Urinary bladder (tissue), 4 donors: ENCODE measurements around the gene ZNF692. TPM values are rescaled to one million over a fixed set of nuclear protein-coding genes. Genes with fewer than 3 reads are reported as not detected.

Source experiments
- DNase-seq: peaks from one replicate; pipeline ENCODE4 v3.0.0-alpha.2; 2015; ENCODE audit errors: extremely low spot score
- H3K27ac ChIP-seq: one replicate; pipeline ENCODE4 v1.5.1; 2013; ENCODE audit warnings: low read depth, mild to moderate bottlenecking, moderate library complexity
- H3K36me3 ChIP-seq: one replicate; pipeline ENCODE4 v1.6.1; 2013; ENCODE audit warnings: mild to moderate bottlenecking, moderate library complexity; ENCODE audit not compliant: insufficient read depth
- H3K4me1 ChIP-seq: one replicate; pipeline ENCODE4 v1.6.1; 2013; ENCODE audit warnings: mild to moderate bottlenecking, moderate library complexity; ENCODE audit not compliant: insufficient read depth
- H3K4me3 ChIP-seq: one replicate; pipeline ENCODE4 v1.5.1; 2013; ENCODE audit warnings: low read depth, low read length
- WGBS: extraction: QIAGEN DNeasy Blood & Tissue Kit; methylation state at CpG from one replicate; pipeline ENCODE4 v1.1.7; 2013; 5-methylcytosine and 5-hydroxymethylcytosine counted together
- polyA plus RNA-seq: library from polyadenylated mRNA; stranded (reverse); fragments of 200-250 nt; gene quantifications from one replicate; pipeline ENCODE4 v1.2.3, GENCODE V29; 2013
- total RNA-seq: library from RNA; depleted of rRNA; stranded (reverse); fragments of >200 nt; gene quantifications from one replicate; pipeline ENCODE4 v1.2.3, GENCODE V29; 2014
- donor health status: healthy with polysubstance abuse.
- donor health status: healthy.

The ZNF692 gene
- total and polyA plus RNA-seq, 2 donors = 14.7 to 40.8 TPM

DNA sequence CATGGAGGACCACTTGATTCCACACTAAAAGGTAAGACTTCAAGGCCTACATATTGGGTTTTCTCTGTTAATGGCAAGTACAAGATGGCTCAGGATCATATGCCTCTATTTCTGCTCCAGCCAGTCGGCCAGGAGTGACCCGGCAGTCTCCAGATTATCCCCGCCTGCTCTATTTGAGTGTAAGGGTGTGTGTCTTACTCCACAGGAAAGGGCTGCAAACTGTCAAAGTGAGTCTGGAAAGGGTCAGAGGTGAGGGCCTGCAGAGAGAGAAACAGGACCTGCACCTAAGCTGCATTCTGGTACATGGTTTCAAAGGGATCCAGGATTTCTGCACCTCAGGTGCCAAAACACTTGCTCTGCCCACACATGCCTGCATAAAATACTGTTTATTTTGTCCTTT, 9.2 kb downstream of the ZNF692 start:
- peaks cover 8% of the 10 kb centered on the region for H3K36me3 ChIP-seq
- 79% methylated on average over 3 of the region's 3 CpGs for WGBS
- DNase-seq = no peak
- no peak overlapping the region for H3K4me3 ChIP-seq
- no peak overlapping the region for H3K27ac ChIP-seq
- no peaks in the 10 kb centered on the region for H3K4me1 ChIP-seq

DNA sequence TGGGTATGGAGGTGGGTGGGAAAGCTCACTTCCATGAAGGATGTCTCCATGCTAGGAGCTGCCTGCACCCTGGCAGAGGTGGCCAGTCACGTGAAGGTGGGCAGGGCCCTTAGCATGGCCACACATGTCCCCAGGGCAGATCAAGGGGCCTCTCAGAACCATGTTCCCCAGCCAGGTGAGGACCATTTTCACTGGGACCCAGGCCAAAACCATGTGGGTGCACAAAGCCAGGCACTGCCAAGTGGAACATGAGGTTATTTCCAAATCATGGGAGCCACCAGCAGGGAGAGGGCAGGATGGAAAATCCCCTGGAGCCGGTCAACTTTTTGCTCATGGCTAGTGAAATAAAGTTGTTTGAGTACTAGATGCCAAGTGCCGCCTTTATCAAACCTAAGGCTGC, 9.7 kb downstream of the ZNF692 start:
- Histone ChIP-seq H3K27ac (no peak overlapping the region), H3K4me3 (no peak overlapping the region), H3K4me1 (no peaks in the 10 kb centered on the region), H3K36me3 (peaks cover 9% of the 10 kb centered on the region)
- WGBS = 88% methylated on average over 3 of the region's 3 CpGs
- no peak for DNase-seq

DNA sequence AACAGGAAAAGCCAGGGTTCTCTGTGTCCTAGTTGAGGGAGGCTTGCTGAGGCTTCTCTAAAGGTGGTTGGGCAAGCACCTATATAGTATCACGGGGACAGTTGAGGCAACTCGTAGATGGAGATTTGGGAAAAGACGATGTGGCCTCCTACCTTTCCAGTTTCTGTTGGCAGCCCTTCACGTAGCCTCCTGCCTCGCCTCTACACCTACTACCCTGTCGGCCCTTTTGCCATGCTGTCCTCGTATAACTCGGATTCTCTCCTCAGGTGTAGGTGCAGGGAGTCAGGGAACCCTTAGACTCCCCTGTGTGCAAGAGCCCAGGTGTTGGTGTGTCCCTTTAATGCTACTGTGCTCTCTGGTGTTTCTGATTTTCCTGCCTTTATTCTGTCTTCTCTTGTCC, 10.3 kb downstream of the ZNF692 start:
- no peaks in the 10 kb centered on the region for H3K4me1 ChIP-seq
- DNase-seq = no peak
- H3K36me3 ChIP-seq = peaks cover 9% of the 10 kb centered on the region
- H3K4me3 ChIP-seq = no peak overlapping the region
- no peak overlapping the region for H3K27ac ChIP-seq
- WGBS = 95% methylated on average over 8 of the region's 8 CpGs

DNA sequence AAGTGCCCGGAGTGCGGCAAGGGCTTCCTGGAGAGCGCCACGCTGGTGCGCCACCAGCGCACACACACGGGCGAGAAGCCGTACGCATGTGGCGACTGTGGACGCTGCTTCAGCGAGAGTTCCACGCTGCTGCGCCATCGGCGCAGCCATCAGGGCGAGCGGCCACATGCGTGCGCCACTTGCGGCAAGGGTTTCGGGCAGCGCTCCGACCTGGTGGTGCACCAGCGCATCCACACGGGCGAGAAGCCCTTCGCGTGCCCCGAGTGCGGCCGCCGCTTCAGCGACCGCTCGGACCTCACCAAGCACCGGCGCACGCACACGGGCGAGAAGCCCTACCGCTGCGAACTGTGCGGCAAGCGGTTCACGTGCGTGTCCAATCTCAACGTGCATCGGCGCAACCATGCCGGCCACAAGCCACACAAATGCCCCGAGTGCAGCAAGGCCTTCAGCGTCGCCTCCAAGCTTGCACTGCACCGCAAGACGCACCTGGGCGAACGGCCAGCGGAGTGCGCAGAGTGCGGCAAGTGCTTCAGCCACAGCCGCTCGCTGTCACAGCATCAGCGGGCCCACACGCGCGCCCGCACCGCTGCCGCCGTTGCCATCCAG, 10.8 kb downstream of the ZNF692 start:
- H3K36me3 ChIP-seq = peaks cover 9% of the 10 kb centered on the region
- H3K4me1 ChIP-seq = no peaks in the 10 kb centered on the region
- H3K27ac ChIP-seq = no peak overlapping the region
- no peak for DNase-seq
- no peak overlapping the region for H3K4me3 ChIP-seq
- WGBS = 95% methylated on average over 72 of the region's 72 CpGs

DNA sequence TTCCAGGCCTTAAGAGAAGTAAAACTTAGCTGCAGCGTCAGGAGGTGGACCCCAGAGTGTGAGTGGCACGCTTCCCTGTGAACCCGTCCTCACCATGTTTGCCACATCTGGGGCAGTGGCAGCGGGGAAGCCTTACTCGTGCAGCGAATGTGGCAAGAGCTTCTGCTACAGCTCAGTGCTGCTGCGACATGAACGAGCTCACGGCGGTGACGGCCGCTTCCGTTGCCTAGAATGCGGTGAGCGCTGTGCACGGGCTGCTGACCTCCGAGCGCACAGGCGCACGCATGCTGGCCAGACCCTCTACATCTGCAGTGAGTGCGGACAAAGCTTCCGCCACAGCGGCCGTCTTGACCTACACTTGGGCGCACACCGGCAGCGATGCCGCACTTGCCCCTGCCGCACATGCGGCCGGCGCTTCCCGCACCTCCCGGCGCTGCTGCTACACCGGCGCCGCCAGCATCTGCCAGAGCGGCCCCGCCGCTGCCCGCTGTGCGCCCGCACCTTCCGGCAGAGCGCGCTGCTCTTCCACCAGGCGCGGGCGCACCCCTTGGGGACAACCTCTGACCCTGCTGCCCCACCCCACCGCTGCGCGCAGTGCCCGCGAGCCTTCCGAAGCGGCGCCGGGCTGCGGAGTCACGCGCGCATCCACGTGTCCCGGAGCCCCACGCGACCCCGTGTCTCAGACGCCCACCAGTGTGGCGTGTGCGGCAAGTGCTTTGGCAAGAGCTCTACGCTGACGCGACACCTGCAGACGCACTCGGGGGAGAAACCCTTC, 11.5 kb downstream of the ZNF692 start:
- H3K36me3 ChIP-seq = peaks cover 9% of the 10 kb centered on the region
- no peak overlapping the region for H3K4me3 ChIP-seq
- no peak overlapping the region for H3K27ac ChIP-seq
- no peak for DNase-seq
- 91% methylated on average over 76 of the region's 76 CpGs for WGBS
- no peaks in the 10 kb centered on the region for H3K4me1 ChIP-seq

DNA sequence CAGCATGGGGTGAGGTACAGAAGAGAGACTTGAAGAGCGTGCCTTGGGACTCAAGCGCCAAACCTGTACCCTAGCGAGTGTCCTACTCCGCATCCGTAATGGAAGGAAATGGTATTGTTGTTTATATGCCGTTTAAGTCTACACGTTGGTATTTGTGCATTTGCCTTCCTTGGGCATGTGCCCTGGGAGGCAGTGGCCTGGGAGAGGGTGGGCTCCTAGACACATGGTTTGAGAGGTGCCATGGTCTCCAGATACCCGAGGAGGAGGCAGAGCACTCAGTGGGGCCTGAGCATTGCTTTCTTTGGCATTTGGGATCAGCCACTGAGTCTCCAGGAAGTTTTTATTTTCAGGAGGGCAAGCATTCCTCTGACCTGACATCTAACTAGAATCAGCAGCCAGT, 14.4 kb downstream of the ZNF692 start:
- 93% methylated on average over 8 of the region's 8 CpGs for WGBS
- DNase-seq = no peak
- Histone ChIP-seq H3K4me3 (no peak overlapping the region), H3K27ac (no peak overlapping the region), H3K4me1 (no peaks in the 10 kb centered on the region), H3K36me3 (peaks cover 7% of the 10 kb centered on the region)

DNA sequence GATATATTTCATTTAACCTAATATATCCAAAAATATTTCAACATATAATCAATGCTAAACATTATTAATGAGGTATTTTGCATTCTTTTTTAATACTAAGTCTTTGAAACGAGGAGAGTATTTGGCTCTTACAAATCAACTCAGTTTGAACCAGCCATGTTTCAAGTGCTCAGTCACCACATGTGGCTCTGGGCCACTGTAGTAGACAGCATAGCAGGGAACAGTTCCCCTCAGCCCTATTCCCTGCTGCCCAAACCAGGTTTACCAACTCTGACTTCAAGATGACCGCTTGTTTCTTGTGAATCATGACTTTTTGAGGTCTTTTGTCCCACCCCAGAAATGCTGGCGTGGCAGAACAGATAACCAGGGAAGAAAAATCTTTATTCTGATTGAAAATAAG, 15.2 kb downstream of the ZNF692 start:
- peaks cover 7% of the 10 kb centered on the region for H3K36me3 ChIP-seq
- no peak for DNase-seq
- WGBS = 63% methylated on average over 3 of the region's 3 CpGs
- H3K27ac ChIP-seq = no peak overlapping the region
- H3K4me1 ChIP-seq = no peaks in the 10 kb centered on the region
- H3K4me3 ChIP-seq = no peak overlapping the region

DNA sequence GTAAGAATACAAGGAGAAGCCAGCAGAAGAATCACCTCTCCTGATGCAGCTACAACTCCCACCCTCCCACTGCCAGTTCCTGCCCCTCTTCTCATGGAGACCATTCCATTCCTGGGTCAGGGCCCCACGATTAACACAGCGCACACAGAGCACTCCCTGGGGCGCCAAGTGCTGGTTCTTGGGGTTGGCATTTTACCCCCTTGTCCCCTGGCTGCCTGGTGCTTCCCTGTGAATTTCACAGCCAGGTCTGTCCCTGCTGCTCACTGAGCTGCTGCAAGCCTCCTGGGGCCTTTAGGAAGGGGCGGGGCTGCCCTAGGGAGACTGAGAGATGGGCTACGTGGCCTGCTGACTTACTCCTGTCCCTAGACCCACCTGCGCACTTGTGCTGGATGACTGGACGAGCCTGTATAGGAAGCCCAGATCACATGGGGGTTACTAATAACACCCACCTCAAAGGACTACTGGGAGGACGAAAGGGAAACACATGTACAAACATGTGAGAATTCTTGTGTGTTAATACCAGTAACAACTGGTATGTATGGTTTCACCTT, 16.0 kb downstream of the ZNF692 start:
- DNase-seq = no peak
- peaks cover 4% of the 10 kb centered on the region for H3K36me3 ChIP-seq
- 87% methylated on average over 8 of the region's 8 CpGs for WGBS
- no peaks in the 10 kb centered on the region for H3K4me1 ChIP-seq
- H3K27ac ChIP-seq = no peak overlapping the region
- no peak overlapping the region for H3K4me3 ChIP-seq

DNA sequence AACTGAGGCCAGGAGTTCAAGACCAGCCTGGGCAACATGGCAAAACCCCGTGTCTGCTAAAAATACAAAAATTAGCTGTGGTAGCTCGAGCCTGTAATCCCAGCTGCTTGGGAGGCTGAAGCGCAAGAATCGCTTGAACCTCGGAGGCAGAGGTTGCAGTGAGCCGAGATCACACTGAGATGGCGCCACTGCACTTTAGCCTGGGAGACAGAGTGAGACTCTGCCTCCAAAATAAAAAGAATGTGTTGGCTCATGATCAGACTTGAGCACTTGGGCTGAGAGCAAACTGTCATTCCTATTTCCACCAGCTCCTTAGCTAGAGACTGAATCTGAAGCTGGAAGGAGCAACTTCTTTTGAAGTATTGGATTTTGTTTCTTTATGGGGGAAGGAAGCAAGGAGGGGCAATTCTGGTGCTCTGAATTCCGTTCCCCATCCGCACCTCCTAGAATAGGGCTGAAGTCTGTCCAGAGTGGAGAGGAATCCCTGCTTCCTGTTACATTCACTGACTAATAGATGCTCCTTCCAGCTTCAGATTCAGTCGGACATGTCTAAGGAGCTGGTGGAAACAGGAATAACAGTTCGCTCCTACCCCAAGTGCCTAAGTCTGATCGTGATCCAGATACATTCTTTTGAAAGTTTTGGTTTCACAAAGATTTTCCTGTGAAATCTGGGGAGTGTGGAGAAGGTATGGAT, 17.0 kb downstream of the ZNF692 start:
- Histone ChIP-seq H3K27ac (no peak overlapping the region), H3K4me1 (no peaks in the 10 kb centered on the region), H3K36me3 (peaks cover 4% of the 10 kb centered on the region), H3K4me3 (no peak overlapping the region)
- no peak for DNase-seq
- 38% methylated on average over 12 of the region's 12 CpGs for WGBS

DNA sequence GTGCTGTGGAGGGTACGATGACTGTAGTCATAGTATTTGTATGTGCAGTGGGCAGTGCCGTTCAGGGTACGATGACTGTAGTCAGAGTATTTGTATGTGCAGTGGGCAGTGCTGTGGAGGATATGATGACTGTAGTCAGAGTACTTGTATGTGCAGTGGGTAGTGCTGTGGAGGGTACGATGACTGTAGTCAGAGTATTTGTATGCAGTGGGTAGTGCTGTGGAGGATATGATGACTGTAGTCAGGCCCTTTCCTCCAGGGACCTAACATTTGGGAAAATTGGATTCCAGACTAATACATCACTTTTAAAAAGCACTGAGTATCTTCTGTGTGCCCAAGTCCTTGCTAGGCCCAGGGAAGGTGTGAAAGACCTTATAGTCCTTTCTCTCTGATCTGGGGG, 17.9 kb downstream of the ZNF692 start:
- DNase-seq = no peak
- Histone ChIP-seq H3K36me3 (peaks cover 4% of the 10 kb centered on the region), H3K27ac (no peak overlapping the region), H3K4me3 (no peak overlapping the region), H3K4me1 (no peaks in the 10 kb centered on the region)
- WGBS = 94% methylated on average over 4 of the region's 4 CpGs

DNA sequence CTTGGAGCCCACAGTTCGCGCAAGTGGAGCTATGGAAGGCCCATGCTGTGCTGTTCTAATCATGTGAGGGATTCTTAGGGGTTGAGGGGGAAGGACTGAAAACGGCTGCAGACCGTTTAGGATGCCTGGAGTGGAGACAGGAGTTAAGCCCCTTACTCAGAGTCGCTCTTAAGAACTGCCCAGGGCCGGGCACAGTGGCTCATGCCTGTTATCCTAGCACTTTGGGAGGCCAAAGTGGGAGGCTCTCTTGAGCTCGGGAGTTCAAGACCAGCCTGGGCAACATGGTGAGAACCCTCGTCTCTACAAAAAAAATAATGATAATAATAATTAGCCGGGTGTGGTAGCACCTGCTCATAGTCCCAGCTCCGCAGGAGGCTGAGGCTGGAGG, 19.7 kb downstream of the ZNF692 start:
- no peaks in the 10 kb centered on the region for H3K4me1 ChIP-seq

DNA sequence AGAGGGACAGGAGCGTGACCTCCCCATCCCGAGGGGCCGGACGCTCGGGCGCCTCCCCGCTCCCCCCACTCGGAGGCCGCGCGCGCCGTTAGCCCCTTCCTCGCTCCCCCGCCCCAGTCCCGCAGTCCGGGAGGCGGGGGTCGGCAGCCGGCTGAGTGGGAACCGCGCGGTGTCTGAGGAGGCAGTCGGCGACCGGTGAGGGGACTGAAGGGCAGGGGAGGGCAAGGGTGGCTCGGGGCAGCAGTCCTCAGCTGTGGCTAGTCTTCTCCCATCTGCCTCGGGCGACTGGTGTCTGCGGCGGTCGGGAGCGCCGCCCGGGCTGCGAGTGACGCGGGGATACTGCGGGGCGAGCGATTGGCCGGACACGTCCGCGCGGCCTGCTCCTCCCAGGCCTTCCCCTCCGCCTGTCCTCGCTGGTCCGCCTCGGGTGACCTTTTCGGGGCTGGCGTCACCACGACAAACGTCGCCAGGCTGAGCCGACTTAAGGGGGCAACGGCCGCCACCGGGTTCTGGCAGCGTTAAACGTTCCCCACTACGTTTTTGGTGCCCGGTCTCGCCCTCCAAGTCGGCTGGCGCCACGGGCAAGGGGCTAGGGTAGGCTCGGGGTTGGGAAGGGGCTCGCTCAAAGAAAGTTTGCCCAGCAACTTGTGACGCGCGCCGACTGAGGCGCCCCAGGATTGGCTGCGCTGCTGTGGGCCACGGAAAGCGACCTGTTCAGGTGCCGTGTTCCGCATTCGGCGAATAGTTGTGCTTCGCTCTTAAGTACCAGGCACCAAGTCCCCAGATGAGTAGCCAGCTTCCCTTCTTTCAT, 20.3 kb downstream of the ZNF692 start:
- H3K27ac ChIP-seq = peak overlapping the region; percentile 100
- no peaks in the 10 kb centered on the region for H3K4me1 ChIP-seq
- H3K4me3 ChIP-seq = peak overlapping the region; percentile 71
- no peaks in the 10 kb centered on the region for H3K36me3 ChIP-seq
- under 1% methylated on average over 82 of the region's 82 CpGs for WGBS
- DNase-seq = peak; percentile 81

More for the DNA sequence above, 19.7 kb downstream of the ZNF692 start:
- Histone ChIP-seq H3K36me3 (no peaks in the 10 kb centered on the region), H3K4me3 (peak overlapping the region; percentile 71), H3K27ac (peak overlapping the region; percentile 100)
- WGBS = 14% methylated on average over 10 of the region's 10 CpGs
- no peak for DNase-seq

DNA sequence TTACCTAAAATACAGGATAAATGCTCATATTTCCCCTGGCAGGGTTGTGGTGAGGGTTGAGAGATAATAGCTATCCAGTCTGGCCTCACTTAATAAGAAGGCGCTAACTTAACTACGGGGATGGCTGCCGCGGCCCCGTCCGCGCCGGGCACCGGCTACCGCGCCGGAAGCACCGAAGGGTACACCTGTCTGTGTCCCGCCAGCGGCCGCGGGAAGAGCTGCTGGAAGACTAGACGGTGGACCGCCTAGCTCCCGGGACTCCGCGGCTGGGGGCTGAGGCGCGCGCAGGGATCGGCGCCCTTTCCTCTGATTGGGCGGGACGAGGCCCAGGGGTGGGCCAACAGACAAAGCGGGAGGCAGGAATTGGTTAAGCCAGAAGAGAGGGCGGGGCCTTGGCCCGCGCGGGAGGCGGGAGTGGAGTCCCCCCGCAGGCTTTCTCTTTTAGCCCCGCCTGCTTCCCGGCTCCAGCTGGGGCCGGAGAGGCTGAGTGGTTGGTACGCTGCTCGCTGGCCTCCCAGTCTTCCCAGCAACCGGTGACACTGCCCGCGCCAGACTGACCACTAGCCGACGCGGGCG, 21.0 kb downstream of the ZNF692 start, which contains the start of gene ZNF672:
ZNF672 (plus strand) TSS at position 444 of the 576 bp plus-strand sequence. CDS start 9,051 bp downstream, outside the sequence.
- under 1% methylated on average over 48 of the region's 48 CpGs for WGBS
- DNase-seq = peak; percentile 94
- H3K36me3 ChIP-seq = no peaks in the 10 kb centered on the region
- peak within 1 kb of the TSS; percentile 71 for H3K4me3 ChIP-seq
- H3K4me1 ChIP-seq = no peaks in the 10 kb centered on the region
- H3K27ac ChIP-seq = peak within 1 kb of the TSS; percentile 100
